Nephron progenitor cell (in vitro differentiated cells): Measurements from ENCODE around the gene MACROD2.

Source experiments
- DNase-seq: peaks from one replicate; pipeline ENCODE4 v3.0.0; 2021
- H3K27ac Mint-ChIP-seq: 2 replicates; pipeline ENCODE4 v1.8.0; 2021; ENCODE audit warnings: mild to moderate bottlenecking, moderate library complexity, mixed read lengths
- H3K27me3 Mint-ChIP-seq: 2 replicates; pipeline ENCODE4 v1.8.0; 2021; ENCODE audit warnings: mild to moderate bottlenecking, low read depth, mixed read lengths; ENCODE audit not compliant: poor library complexity
- H3K36me3 Mint-ChIP-seq: 2 replicates; pipeline ENCODE4 v1.8.0; 2021; ENCODE audit warnings: low read depth, mixed read lengths
- H3K4me1 Mint-ChIP-seq: 2 replicates; pipeline ENCODE4 v1.8.0; 2021; ENCODE audit warnings: mixed read lengths
- H3K4me3 Mint-ChIP-seq: 2 replicates; pipeline ENCODE4 v1.8.0; 2021; ENCODE audit warnings: mild to moderate bottlenecking, moderate library complexity, mixed read lengths
- H3K9me3 Mint-ChIP-seq: 2 replicates; pipeline ENCODE4 v1.8.0; 2021; ENCODE audit warnings: mild to moderate bottlenecking, moderate library complexity, mixed read lengths
- TF ChIP-seq, protein P1 (sequence below): fragments of 200-600 bp; sonication (generic); IDR thresholded peaks from 2 replicates; pipeline ENCODE4 v1.5.0; 2021; ENCODE audit warnings: antibody characterized with exemption

Gene MACROD2

DNA sequence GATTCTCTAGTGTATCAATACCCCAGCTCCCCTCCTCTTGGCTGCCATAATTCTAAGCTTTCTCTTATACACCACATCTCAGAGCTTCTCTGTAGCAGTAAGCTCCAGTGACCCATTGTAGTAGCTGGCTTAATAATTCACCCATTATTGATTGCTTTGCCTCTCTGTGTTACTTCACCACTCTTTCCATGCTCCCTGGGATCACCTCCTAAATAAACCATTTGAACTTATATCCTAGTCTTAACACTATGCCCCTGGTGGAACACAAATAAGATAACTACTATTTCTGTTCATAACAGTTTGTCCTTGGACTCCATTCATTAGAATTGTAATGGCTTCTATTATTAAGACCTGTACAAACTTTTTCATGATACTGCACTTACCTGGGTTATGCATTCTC lies 1819.0 kb downstream of the MACROD2 start:
- H3K4me3 Mint-ChIP-seq: no peak overlapping the region
- H3K4me1 Mint-ChIP-seq: peaks cover 6% of the 10 kb centered on the region
- no peak overlapping the region for H3K27ac Mint-ChIP-seq
- H3K27me3 Mint-ChIP-seq: peaks cover 3% of the 10 kb centered on the region
- TF ChIP-seq, protein P1, sequence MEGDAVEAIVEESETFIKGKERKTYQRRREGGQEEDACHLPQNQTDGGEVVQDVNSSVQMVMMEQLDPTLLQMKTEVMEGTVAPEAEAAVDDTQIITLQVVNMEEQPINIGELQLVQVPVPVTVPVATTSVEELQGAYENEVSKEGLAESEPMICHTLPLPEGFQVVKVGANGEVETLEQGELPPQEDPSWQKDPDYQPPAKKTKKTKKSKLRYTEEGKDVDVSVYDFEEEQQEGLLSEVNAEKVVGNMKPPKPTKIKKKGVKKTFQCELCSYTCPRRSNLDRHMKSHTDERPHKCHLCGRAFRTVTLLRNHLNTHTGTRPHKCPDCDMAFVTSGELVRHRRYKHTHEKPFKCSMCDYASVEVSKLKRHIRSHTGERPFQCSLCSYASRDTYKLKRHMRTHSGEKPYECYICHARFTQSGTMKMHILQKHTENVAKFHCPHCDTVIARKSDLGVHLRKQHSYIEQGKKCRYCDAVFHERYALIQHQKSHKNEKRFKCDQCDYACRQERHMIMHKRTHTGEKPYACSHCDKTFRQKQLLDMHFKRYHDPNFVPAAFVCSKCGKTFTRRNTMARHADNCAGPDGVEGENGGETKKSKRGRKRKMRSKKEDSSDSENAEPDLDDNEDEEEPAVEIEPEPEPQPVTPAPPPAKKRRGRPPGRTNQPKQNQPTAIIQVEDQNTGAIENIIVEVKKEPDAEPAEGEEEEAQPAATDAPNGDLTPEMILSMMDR: no peak
- DNase-seq: no peak
- no peaks in the 10 kb centered on the region for H3K9me3 Mint-ChIP-seq
- H3K36me3 Mint-ChIP-seq: no peaks in the 10 kb centered on the region

DNA sequence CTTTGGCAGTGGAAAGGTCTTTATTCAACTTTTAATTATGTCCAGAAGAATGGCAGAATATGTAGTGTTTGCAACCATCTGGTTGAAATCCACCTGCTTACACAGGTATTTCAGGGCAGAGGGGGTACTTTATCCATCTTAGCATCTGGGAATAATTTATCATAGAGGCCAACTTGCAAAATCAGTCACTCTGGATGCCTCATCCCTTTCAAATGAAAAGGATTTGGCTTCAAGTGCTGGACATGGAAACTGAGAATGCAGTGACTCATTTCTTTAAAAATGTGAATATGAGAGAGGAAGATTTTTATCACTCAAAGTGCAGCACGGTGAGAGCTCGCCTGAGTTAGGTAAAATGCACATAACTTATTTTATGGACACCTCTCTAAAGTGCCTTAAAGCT lies 1819.6 kb downstream of the MACROD2 start:
- Mint-ChIP-seq H3K4me1 (peaks cover 6% of the 10 kb centered on the region), H3K27me3 (peaks cover 3% of the 10 kb centered on the region), H3K36me3 (no peaks in the 10 kb centered on the region), H3K27ac (no peak overlapping the region), H3K4me3 (no peak overlapping the region), H3K9me3 (no peaks in the 10 kb centered on the region)
- DNase-seq: no peak
- TF ChIP-seq, protein P1: no peak

- Mint-ChIP-seq H3K27ac (no peak overlapping the region), H3K4me1 (peaks cover 6% of the 10 kb centered on the region), H3K36me3 (no peaks in the 10 kb centered on the region), H3K4me3 (no peak overlapping the region), H3K27me3 (peaks cover 3% of the 10 kb centered on the region), H3K9me3 (no peaks in the 10 kb centered on the region)
- no peak for DNase-seq
- TF ChIP-seq, protein P1: no peak
Measured at GRCh38 chr20:15817351-15817750, 1822.0 kb downstream of the MACROD2 start.

- Mint-ChIP-seq H3K27ac (no peak overlapping the region), H3K9me3 (no peaks in the 10 kb centered on the region), H3K36me3 (no peaks in the 10 kb centered on the region), H3K4me3 (no peak overlapping the region), H3K27me3 (peaks cover 3% of the 10 kb centered on the region), H3K4me1 (peaks cover 6% of the 10 kb centered on the region)
- TF ChIP-seq, protein P1: no peak
- DNase-seq: no peak
Measured at GRCh38 chr20:15818651-15819071, 1823.3 kb downstream of the MACROD2 start.

- TF ChIP-seq, protein P1: no peak
- H3K4me1 Mint-ChIP-seq: peaks cover 2% of the 10 kb centered on the region
- H3K36me3 Mint-ChIP-seq: no peaks in the 10 kb centered on the region
- H3K4me3 Mint-ChIP-seq: no peak overlapping the region
- H3K27me3 Mint-ChIP-seq: peaks cover 4% of the 10 kb centered on the region
- DNase-seq: no peak
- H3K9me3 Mint-ChIP-seq: no peaks in the 10 kb centered on the region
- H3K27ac Mint-ChIP-seq: no peak overlapping the region
Measured at GRCh38 chr20:15823718-15824117, 1828.4 kb downstream of the MACROD2 start.

GRCh38 chr20:15827628-15828027 lies 1832.3 kb downstream of the MACROD2 start:
- Mint-ChIP-seq H3K9me3 (no peaks in the 10 kb centered on the region), H3K36me3 (no peaks in the 10 kb centered on the region), H3K4me1 (no peaks in the 10 kb centered on the region), H3K27me3 (peaks cover 12% of the 10 kb centered on the region), H3K4me3 (no peak overlapping the region), H3K27ac (no peak overlapping the region)
- no peak for DNase-seq
- TF ChIP-seq, protein P1: no peak
